ENCODE data around the gene NFU1. TPM values are rescaled to one million over a fixed set of nuclear protein-coding genes. Genes with fewer than 3 reads are reported as not detected.

The NFU1 gene
- total and polyA plus RNA-seq, 9 of the 15 experiments (the other 6 are each of a cell fraction or from before 2014, with no cell fraction given): 33.3 to 61.8 (median 53.7) TPM

DNA sequence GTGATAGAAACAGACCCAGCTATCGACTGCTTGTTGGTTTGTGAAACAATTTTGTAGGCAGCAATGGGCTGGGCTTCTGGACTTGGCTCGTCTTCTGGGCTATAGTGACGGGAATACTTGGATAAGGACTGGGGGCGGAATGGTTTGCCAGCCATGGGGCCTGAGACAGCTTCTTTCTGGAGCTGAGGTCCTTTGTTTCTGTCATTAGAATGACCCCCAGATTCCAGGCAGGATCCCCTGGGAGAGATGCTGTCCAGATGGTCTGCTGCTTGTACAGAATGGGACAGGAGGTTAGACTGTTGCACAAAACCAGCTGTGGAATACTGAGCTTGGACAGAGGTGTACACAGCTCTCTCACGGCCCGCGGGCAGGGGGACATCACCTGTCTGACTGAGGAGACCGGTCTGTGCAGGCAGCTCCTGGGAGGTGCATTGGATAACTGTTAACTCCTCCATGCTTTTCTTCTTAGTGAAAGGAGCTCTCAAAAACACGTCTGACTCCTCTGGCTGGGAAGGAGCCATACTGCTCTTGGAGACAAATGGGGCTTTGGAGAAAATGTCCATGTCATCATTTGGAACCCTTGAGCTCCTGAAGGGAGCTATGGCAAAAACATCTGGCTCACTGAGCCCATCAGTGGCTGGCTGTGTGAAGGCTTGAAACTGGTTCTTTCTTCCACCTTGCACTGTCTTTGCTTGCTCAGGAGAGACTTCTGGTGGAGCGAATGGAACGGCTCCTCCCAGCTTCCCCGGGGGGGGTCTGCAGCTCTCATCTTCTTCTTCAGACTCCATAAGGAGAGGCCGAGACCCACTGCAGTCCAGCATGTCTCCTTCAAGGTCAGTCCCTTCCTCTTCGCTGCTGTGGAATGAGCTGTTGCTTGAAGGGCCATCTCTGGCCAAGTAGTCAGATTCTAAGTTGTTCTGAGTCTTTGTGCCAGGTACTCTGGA lies 28.6 kb upstream of the NFU1 start:
- no peaks in the 10 kb centered on the region; the same call in 2 of the 3 replicates for H3K36me3 ChIP-seq (ENCODE audit: control insufficient read depth, insufficient read depth, low read length)
- H3K4me3 ChIP-seq: no peak overlapping the region
- H4K20me1 ChIP-seq (replicated peaks; ENCODE audit: control insufficient read depth, insufficient read depth, low read length): no peaks in the 10 kb centered on the region
- WGBS (ENCODE audit: insufficient coverage, low coverage, missing lambda C conversion rate): 54% methylated on average over 14 of the region's 14 CpGs
- no peaks in the 10 kb centered on the region for H3K27me3 ChIP-seq (ENCODE audit: control insufficient read depth in 2 of 2, insufficient read depth in 2 of 2, low read length in 2 of 2)
- ChIA-PET CTCF (ENCODE audit: low intra/inter-chr PET ratio) (no interaction called here), POLR2A (interaction anchor here (0.6 to 1.7 kb wide), 5 partner anchors 9 to 28 kb away, joined by 3 to 6 read pairs (median 5); partner anchors contain the start of gene NFU1)
- FAIRE-seq: no peak
- H3K9me1 ChIP-seq (ENCODE audit: control insufficient read depth, insufficient read depth, low read length): no peaks in the 10 kb centered on the region
- H3K4me2 ChIP-seq (ENCODE audit: insufficient read depth, low read length): no peak overlapping the region
- DNase-seq (ENCODE audit: extremely low read depth in 1 of 4, low spot score in 3 of 4): no peak
- BruUV-seq (replicated peaks): no TSS peak
- H2AFZ ChIP-seq (ENCODE audit: low read depth, low read length): no peak overlapping the region
- no peak for ATAC-seq
- no peaks in the 10 kb centered on the region for H3K9me3 ChIP-seq (replicated peaks; ENCODE audit: control insufficient read depth, insufficient read depth, low read depth, low read length)
- in situ Hi-C loops (cut with MboI): no loop called here
- intact Hi-C loops (cut with micrococcal nuclease): no loop called here
- H3K27ac ChIP-seq (ENCODE audit: extremely low read depth, low read depth, low read length): no peak overlapping the region
- H3K4me1 ChIP-seq (replicated peaks in 1 of 2; ENCODE audit: control insufficient read depth in 2 of 2, insufficient read depth in 2 of 2, low read length in 2 of 2): no peaks in the 10 kb centered on the region
- no peak overlapping the region for H3K9ac ChIP-seq (ENCODE audit: insufficient read depth in 1 of 2, low read depth in 2 of 2, low read length in 2 of 2)
- no peaks in the 10 kb centered on the region for H3K79me2 ChIP-seq (ENCODE audit: control insufficient read depth, insufficient read depth, low read length)
- TF ChIP-seq TCF7L2 (IDR thresholded peaks at IDR 0.05; ENCODE audit: low read depth, low read length) (no peak), ZNF75A (CRISPR knock-in tag; IDR thresholded peaks at IDR 0.05) (no peak), CEBPB (tag; IDR thresholded peaks at IDR 0.05) (no peak), SRF (CRISPR knock-in tag; IDR thresholded peaks at IDR 0.05) (no peak), U2AF2 (optimal IDR thresholded peaks at IDR 0.05; ENCODE audit: low read depth, low read length) (no peak), HDAC6 (IDR thresholded peaks at IDR 0.05; ENCODE audit: low read depth, low read length) (no peak), RFX1 (IDR thresholded peaks at IDR 0.05) (no peak)
- TF ChIP-seq, protein P1, sequence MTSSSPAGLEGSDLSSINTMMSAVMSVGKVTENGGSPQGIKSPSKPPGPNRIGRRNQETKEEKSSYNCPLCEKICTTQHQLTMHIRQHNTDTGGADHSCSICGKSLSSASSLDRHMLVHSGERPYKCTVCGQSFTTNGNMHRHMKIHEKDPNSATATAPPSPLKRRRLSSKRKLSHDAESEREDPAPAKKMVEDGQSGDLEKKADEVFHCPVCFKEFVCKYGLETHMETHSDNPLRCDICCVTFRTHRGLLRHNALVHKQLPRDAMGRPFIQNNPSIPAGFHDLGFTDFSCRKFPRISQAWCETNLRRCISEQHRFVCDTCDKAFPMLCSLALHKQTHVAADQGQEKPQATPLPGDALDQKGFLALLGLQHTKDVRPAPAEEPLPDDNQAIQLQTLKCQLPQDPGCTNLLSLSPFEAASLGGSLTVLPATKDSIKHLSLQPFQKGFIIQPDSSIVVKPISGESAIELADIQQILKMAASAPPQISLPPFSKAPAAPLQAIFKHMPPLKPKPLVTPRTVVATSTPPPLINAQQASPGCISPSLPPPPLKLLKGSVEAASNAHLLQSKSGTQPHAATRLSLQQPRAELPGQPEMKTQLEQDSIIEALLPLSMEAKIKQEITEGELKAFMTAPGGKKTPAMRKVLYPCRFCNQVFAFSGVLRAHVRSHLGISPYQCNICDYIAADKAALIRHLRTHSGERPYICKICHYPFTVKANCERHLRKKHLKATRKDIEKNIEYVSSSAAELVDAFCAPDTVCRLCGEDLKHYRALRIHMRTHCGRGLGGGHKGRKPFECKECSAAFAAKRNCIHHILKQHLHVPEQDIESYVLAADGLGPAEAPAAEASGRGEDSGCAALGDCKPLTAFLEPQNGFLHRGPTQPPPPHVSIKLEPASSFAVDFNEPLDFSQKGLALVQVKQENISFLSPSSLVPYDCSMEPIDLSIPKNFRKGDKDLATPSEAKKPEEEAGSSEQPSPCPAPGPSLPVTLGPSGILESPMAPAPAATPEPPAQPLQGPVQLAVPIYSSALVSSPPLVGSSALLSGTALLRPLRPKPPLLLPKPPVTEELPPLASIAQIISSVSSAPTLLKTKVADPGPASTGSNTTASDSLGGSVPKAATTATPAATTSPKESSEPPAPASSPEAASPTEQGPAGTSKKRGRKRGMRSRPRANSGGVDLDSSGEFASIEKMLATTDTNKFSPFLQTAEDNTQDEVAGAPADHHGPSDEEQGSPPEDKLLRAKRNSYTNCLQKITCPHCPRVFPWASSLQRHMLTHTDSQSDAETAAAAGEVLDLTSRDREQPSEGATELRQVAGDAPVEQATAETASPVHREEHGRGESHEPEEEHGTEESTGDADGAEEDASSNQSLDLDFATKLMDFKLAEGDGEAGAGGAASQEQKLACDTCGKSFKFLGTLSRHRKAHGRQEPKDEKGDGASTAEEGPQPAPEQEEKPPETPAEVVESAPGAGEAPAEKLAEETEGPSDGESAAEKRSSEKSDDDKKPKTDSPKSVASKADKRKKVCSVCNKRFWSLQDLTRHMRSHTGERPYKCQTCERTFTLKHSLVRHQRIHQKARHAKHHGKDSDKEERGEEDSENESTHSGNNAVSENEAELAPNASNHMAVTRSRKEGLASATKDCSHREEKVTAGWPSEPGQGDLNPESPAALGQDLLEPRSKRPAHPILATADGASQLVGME (CRISPR knock-in tag; IDR thresholded peaks at IDR 0.05): no peak
- TF ChIP-seq, protein P2, sequence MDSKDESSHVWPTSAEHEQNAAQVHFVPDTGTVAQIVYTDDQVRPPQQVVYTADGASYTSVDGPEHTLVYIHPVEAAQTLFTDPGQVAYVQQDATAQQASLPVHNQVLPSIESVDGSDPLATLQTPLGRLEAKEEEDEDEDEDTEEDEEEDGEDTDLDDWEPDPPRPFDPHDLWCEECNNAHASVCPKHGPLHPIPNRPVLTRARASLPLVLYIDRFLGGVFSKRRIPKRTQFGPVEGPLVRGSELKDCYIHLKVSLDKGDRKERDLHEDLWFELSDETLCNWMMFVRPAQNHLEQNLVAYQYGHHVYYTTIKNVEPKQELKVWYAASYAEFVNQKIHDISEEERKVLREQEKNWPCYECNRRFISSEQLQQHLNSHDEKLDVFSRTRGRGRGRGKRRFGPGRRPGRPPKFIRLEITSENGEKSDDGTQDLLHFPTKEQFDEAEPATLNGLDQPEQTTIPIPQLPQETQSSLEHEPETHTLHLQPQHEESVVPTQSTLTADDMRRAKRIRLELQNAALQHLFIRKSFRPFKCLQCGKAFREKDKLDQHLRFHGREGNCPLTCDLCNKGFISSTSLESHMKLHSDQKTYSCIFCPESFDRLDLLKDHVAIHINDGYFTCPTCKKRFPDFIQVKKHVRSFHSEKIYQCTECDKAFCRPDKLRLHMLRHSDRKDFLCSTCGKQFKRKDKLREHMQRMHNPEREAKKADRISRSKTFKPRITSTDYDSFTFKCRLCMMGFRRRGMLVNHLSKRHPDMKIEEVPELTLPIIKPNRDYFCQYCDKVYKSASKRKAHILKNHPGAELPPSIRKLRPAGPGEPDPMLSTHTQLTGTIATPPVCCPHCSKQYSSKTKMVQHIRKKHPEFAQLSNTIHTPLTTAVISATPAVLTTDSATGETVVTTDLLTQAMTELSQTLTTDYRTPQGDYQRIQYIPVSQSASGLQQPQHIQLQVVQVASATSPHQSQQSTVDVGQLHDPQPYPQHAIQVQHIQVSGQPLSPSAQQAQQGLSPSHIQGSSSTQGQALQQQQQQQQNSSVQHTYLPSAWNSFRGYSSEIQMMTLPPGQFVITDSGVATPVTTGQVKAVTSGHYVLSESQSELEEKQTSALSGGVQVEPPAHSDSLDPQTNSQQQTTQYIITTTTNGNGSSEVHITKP (IDR thresholded peaks at IDR 0.05; ENCODE audit: partially characterized antibody): no peak

All from K562 (cell line).